Kidney epithelial cell (primary cell): ENCODE results near the gene LHFPL6. TPM values are rescaled to one million over a fixed set of nuclear protein-coding genes. Genes with fewer than 3 reads are reported as not detected.

Source experiments
- DNase-seq: peaks from one replicate; pipeline ENCODE4 v3.0.0-alpha.2; 2010; ENCODE audit warnings: low read depth
- H3K27me3 ChIP-seq: 2 replicates; pipeline ENCODE4 v1.6.0; 2011; ENCODE audit warnings: low read length; ENCODE audit not compliant: control insufficient read depth, insufficient read depth
- H3K36me3 ChIP-seq: 2 replicates; pipeline ENCODE4 v1.5.1; 2011; ENCODE audit warnings: low read length; ENCODE audit not compliant: control insufficient read depth, insufficient read depth
- H3K4me3 ChIP-seq: 2 replicates; pipeline ENCODE4 v1.5.1; 2011; ENCODE audit warnings: low read depth, mild to moderate bottlenecking, control low read depth, low read length
- CTCF ChIP-seq: IDR thresholded peaks from 2 replicates; pipeline ENCODE4 v1.5.1; 2011; ENCODE audit warnings: mild to moderate bottlenecking, moderate library complexity, low read length, control low read depth, inconsistent platforms; ENCODE audit not compliant: insufficient read depth, poor library complexity, severe bottlenecking
- total RNA-seq: library from RNA; depleted of rRNA; stranded (reverse); fragments of >200 nt; gene quantifications from 2 replicates; pipeline ENCODE4 v1.2.3, GENCODE V29; 2015

Gene LHFPL6
- total RNA-seq, 1 donor from 2014 or later, result 7.0 TPM

- DNase-seq, result no peak
- TF ChIP-seq CTCF, result no peak
- Histone ChIP-seq H3K27me3 (no peaks in the 10 kb centered on the region), H3K4me3 (no peak overlapping the region), H3K36me3 (no peaks in the 10 kb centered on the region)
Observed at GRCh38 chr13:39559847-39560246, 43.1 kb downstream of the LHFPL6 start.

- no peak for DNase-seq
- no peak overlapping the region for H3K4me3 ChIP-seq
- no peaks in the 10 kb centered on the region for H3K36me3 ChIP-seq
- no peak for TF ChIP-seq CTCF
- no peaks in the 10 kb centered on the region for H3K27me3 ChIP-seq
Observed at GRCh38 chr13:39557285-39557955, 45.6 kb downstream of the LHFPL6 start.

- Histone ChIP-seq H3K36me3 (no peaks in the 10 kb centered on the region), H3K4me3 (no peak overlapping the region), H3K27me3 (no peaks in the 10 kb centered on the region)
- no peak for TF ChIP-seq CTCF
- no peak for DNase-seq
Observed at GRCh38 chr13:39556866-39557265, 46.1 kb downstream of the LHFPL6 start.

- H3K36me3 ChIP-seq, result no peaks in the 10 kb centered on the region
- no peaks in the 10 kb centered on the region for H3K27me3 ChIP-seq
- no peak for TF ChIP-seq CTCF
- no peak overlapping the region for H3K4me3 ChIP-seq
- DNase-seq, result no peak
Observed at GRCh38 chr13:39554371-39554770, 48.6 kb downstream of the LHFPL6 start.

GRCh38 chr13:39552246-39552645, 50.7 kb downstream of the LHFPL6 start:
- Histone ChIP-seq H3K4me3 (no peak overlapping the region), H3K36me3 (no peaks in the 10 kb centered on the region), H3K27me3 (no peaks in the 10 kb centered on the region)
- no peak for TF ChIP-seq CTCF
- no peak for DNase-seq

GRCh38 chr13:39550931-39551330, 52.1 kb downstream of the LHFPL6 start:
- no peak for TF ChIP-seq CTCF
- H3K4me3 ChIP-seq, result no peak overlapping the region
- no peaks in the 10 kb centered on the region for H3K27me3 ChIP-seq
- no peaks in the 10 kb centered on the region for H3K36me3 ChIP-seq
- DNase-seq, result no peak
